Lower leg skin (tissue), 3 donors: Measurements from ENCODE around the gene CAPZA1.

Source experiments
- CTCF ChIP-seq, 3 donors: fragments of 450-650 bp; IDR thresholded peaks; one replicate each; pipeline ENCODE4 v1.5.1; 2016; ENCODE audit warnings: antibody characterized with exemption in 3 of 3, mild to moderate bottlenecking in 3 of 3, moderate library complexity in 2 of 3
- POLR2A ChIP-seq, 2 donors: fragments of 450-650 bp; IDR thresholded peaks; one replicate each; pipeline ENCODE4 v1.6.1; 2016 to 2017; ENCODE audit warnings: antibody characterized with exemption in 2 of 2, mild to moderate bottlenecking in 1 of 2, moderate library complexity in 1 of 2

DNA sequence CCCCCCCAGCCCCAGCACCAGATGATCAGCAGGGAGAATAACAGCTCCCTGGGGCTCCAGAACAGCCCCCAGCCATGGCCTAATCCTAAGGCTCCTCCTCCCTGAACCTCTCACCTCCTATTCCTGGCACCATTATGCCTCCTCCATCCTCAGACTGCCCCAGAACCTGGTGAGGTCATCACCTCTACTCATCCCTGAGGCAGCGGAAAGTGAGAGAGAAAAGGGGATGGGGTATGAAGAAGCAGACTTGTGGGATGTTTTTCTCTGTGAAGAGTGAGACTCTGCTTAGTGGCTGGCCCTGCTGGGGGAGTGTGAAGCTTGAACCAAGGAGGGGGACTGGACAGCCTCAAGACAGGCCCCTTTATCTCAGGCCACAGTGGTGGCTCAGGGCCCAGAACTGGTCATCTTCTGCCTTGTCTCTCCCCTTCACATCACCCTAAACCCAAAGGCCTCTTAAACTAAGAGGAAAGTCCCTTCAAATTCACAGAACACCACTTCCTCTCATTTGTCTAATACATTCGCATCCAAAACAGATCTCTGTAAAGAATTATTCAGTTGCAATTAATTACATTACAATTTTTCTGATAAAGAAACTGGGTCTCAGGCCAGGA, 97.7 kb downstream of the CAPZA1 start:
- no peak for TF ChIP-seq CTCF (IDR thresholded peaks at IDR 0.05)
- TF ChIP-seq POLR2A (IDR thresholded peaks at IDR 0.05): no peak
